HG03565 (cell line): ENCODE data around the gene SLC35F4.

ENCODE experiments used
- ATAC-seq: cut with Tn5 transposase; IDR thresholded peaks from one replicate; pipeline ENCODE4 v1.9.1; 2021; ENCODE audit warnings: mild to moderate bottlenecking, moderate library complexity; ENCODE audit not compliant: unreplicated experiment

SLC35F4 gene

GRCh38 chr14:57549765-57550420, 316.0 kb downstream of the SLC35F4 start:
- ATAC-seq = no peak

- ATAC-seq = no peak
Observed at GRCh38 chr14:57549016-57549564, 316.8 kb downstream of the SLC35F4 start.

DNA sequence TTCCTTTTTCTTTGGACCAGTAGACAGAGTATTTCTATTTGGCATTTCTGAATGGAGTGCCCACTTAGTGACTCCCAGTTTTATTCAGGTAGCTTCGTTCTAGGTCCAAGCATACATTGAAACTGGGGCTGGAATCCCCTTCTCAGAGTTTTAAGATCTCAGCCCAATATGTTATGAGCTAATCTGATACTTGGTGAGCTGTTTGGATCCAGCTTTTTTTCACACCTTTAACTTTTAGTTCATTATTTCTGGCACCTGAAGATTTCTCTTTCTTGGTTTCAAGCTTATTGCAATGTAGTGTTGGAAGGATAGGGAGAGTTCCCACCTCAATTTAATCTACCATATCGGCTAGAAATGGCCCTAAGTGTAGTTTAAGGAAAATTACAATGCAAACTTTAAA, 318.8 kb downstream of the SLC35F4 start:
- ATAC-seq = no peak

DNA sequence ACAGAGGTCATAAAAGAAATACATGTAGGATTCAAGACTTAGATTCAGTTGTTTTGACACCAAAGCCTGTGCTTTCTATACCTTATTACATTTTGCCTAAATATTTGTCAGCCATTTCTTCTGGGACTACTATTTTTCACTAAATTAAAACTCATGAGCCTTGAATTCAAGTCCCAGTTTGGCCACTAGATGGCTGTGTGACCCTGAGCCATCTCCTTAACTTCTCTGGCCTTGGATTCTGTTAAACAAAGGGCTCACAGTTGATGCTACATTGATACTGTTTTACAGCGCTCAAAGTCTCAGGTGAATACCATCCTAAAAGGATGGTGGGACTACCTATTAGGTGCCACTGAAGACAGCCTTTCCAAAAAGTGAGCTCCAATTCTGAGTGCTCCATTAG, 332.7 kb downstream of the SLC35F4 start:
- no peak for ATAC-seq

- ATAC-seq = no peak
Observed at GRCh38 chr14:57530571-57530970, 335.3 kb downstream of the SLC35F4 start.

- no peak for ATAC-seq
Observed at GRCh38 chr14:57526942-57527341, 338.9 kb downstream of the SLC35F4 start.

GRCh38 chr14:57519043-57519442, 346.8 kb downstream of the SLC35F4 start:
- no peak for ATAC-seq
